NCI-H345 treated with DMSO at 0.1 percent for 48 hours (cell line): ENCODE results near the gene HSD17B2.
"Not testable (repeated sequence)": the region's sequence is repeated elsewhere in the genome, so short reads cannot be mapped to it uniquely, and the experiment has no call there.

Experiments
- DNase-seq: peaks from one replicate; lab custom pipeline; 2025; ENCODE audit not compliant: unreplicated experiment; lab: John Stamatoyannopoulos, UW

Gene HSD17B2, protein sequence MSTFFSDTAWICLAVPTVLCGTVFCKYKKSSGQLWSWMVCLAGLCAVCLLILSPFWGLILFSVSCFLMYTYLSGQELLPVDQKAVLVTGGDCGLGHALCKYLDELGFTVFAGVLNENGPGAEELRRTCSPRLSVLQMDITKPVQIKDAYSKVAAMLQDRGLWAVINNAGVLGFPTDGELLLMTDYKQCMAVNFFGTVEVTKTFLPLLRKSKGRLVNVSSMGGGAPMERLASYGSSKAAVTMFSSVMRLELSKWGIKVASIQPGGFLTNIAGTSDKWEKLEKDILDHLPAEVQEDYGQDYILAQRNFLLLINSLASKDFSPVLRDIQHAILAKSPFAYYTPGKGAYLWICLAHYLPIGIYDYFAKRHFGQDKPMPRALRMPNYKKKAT

DNA sequence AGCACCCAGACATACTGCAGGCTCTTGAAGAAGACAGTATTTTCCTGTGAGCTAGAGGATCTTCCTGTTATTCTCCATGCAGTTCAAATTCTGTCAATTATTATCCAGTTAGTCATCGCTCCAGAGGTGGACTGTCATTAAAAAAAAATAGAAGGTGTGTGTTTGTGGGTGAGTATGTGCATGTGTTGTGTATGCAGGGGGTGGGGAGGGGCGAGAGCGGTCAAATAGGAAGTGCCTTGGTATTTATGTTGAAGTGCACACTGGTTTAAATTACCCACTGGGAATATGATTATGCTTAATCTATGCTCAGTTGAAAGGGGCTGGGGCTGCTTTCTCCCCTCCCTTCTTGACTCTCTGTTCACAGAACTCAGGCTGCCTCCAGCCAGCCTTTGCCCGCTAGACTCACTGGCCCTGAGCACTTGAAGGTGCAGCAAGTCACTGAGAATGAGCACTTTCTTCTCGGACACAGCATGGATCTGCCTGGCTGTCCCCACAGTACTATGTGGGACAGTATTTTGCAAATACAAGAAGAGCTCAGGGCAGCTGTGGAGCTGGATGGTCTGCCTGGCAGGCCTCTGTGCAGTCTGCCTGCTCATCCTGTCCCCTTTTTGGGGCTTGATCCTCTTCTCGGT is at the start of gene HSD17B2:
TSS of gene HSD17B2 (plus strand) at position 273 of the 632 bp plus-strand sequence. CDS start at position 445, 172 bp downstream.
- no peak for DNase-seq

DNA sequence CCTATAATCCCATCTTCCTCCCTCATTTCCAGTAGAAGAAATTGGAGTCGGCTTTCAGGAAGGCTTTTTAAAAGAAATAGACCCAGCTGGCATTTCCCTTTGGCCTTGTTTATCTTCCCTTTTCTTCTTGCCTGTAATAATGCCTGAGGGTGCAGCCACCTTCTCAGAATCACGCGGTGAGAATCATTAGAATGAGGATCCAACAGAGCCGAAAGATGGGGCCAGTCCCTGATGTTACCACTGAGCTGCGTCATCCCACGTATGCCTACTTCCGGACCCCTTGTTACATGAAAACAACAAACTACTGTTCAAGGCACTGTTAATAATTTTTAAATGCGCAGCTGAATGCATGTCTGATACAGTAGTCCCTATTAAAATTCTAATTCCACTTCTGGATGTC is 47.9 kb upstream of the HSD17B2 start:
- no peak for DNase-seq

DNA sequence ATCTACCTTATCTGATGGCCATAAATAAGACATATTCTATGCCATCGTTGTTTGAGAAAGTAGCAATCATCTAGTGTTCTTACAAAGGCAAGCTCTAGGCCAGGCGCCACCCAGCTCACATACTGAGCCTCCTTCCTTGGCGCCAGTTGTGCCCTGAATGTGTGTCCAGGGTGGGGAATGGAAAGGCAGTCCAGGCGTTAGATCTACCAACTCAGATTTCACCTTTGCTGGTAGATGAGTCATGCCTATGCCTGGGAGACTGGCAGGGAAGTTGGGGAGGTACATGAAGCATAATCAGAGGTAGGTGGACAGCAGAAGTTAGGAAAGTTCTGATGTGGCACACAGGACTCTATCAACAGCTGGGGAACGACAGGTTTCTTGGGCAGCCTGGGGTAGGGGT is 47.3 kb upstream of the HSD17B2 start:
- DNase-seq, result no peak

DNA sequence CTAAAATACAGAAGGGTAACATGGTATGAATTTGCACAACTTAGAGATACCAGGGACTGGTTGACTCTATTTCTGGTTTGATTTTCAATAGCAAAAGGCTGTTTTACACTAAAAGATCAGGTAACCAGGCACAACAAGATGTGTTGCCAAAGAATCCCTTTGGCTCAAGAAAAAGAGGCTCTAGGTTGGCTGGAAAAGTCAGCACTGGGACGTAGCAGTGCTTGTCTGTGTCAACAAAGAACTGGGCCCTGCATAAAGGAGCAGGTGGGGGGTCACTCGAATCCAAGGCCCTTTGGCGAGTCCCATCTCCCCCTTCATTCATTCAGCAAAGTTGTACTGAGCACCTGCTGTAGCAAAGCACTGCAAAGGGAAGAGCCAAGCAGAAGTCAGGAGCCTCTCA is 42.2 kb upstream of the HSD17B2 start:
- DNase-seq, result no peak

DNA sequence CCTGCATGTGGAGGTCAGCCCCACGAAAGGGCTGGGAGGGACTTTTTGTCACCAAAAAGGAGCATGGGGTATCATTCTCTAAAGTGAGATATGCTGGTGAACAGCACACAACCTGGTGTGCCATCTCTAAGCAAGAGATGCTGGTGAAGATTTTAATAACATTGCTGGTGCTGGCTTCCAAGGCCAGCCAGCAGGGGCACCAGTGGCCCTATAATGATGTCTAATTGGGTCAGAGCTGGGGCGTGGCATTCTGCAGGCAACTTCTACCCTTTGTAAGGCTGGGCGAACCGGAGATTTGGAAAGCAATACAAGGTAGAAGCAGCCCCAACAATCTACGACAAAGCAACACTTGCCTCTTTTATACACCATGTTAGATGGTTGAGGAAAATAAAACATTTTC is 40.6 kb upstream of the HSD17B2 start:
- DNase-seq, result no peak

DNA sequence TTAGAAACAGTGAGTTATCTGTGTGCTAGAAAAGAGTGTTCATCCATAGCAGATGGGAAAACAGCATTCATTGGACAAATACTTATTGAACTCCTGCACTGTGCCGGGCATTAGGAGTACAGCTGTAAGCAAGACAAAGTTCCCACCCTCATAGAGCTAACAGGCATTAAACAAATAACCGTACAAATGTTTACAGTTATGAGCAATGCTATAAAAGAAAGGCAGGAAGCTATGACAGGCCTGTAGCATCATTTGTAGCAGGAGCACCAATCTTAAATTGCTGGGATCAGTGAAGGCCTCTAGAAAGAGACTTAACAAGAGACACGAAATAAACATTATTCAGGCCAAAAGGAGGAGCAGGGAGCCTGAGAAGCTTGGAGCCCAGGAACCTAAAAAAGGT is 39.4 kb upstream of the HSD17B2 start:
- no peak for DNase-seq

DNA sequence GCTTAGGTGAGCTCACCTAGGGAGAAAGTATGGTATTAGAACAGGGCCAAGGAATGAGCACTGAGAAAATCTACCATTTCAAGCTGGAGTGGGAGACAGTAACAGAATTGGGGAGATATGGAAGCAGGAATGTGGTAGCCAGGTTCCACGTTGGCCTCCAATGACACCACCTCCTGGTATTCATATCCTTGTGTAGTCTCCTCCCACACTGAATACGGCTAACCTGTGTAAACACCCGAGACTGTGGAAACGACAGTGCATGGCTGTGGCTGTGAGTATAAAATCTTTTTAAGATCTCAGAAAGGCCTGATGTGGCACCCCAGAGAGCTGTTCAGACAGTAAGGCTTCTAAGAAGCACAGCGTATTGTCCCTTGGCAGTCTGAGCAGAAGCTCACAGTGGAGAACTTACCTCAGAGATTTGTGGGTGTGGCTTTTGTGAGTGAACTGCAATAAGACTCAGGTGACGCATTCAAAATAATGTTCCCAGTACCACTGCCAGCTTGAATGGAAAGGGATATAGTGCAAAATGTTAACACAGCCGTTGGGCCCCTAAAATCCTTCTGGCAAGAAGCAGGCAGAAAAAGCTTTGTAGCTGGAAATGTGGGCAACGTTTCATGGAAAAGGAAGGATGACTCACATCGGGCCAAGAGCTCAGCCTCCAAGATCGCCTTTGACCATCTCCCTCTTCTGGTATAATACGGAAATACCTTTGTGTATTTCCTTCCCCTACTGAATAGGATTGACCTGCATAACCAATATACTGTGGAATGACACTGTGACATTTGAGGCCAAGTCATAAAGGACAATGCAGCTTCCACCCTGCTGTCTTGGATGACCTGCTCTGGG is 38.2 kb upstream of the HSD17B2 start:
- no peak for DNase-seq

DNA sequence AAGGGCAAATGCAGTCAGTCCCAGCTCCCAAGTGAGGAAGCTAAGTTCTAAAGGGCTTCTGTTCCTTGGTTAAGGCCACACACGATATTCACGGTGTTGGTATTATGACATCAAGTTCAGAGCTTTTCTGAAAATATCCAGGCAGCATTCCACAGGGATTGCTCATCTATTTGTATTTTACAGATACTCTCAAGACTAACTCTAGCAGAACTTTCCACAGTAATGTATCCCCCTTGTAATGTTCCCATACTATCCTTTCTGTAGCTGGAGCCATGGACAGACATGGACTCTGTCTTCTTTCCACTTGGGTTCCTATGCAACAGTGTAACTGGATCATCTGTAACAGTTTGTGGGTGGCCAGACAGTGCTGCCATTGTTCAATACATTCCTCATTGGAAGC is 37.3 kb upstream of the HSD17B2 start:
- no peak for DNase-seq

DNA sequence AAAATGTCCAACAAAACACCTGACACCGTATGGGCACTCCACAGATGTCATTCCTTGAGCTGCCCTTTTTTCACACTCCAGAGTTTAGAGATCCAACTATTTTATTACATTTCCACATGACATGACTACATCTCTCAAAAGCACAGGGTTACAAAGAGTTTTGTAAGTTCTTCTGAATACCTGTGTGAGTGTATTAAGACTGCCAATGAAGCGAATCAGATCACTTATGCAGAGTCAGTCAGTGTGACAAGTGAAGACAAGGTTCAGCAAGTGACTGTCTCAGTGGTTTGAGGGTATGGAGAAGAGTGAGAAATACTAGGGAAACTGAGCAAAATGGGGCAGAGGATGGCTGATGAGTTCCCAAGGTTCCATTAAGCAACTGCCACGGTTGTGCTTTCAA is 32.2 kb upstream of the HSD17B2 start:
- no peak for DNase-seq

DNA sequence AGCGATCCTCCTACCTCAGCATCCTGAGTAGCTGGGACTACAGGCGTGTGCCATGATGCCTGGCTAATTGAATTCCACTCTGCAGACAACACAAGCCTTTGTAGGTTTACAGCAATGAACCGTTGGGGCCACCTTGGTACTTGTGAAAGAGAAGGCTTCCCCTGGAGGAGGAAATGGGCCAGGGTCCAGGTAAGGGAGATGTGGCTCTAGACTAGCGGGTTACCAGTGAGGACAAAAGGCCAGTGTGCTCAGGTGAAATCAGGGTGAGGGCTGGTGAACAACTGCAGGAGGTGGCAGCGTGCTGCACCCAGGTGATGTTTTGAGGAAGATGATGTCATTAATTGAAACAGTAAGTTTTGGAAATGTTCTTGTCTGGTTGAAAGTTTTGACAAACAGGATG is 30.5 kb upstream of the HSD17B2 start:
- DNase-seq, result no peak

DNA sequence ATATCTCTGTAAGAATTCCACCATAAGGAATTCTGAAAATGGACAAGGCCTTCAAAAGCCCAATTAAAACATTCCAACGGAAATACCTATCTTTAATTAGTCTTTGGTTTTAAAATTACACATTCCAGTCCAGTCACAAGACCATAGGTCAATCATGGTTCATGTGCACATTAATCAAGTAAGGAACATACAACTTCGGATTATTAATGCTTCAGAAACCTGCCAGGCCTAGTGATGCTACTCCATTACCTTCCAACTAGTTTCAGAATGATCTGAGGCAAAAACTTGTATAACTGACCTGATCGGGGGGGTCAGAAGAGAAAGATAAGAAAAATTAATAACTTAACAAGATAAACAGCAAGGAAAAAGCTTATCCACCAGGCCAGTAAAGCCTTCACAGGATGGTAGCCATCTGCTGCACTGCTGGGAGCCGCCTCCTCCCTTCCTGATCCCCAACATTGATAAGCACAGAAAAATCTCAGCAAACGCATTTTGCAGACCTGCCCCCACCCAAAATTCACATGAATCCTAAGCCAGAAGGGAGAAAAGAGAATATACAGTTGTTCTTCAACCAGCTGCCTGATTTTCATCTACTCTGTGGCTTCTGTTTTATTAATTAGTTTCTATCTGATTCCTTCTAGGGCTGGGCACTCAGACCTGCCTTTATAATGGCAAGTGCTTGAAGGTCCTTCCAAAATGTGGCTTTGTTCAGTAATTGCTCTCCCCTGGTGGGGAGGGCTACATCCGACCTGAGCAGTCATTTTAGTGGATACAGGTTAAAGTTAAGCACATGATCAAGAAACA is 29.8 kb upstream of the HSD17B2 start:
- DNase-seq, result no peak

DNA sequence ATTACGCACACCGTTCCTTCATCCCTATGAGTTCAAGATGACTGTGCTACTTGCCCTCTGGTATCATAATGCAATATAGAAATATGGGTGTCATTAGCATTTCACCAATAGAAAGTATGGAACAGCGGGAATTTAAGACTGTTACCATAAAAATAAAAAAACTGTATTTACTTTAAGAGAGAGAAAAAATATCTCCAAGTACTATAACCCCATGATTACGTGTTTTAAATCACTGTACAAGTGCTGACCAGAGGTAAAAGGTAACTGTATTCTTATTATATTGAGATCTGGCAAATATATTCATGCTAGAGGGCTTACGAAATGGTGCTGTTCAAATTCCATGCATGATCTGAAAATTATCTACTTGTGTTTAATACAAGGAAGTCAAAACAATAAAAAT is 29.0 kb upstream of the HSD17B2 start:
- no peak for DNase-seq

DNA sequence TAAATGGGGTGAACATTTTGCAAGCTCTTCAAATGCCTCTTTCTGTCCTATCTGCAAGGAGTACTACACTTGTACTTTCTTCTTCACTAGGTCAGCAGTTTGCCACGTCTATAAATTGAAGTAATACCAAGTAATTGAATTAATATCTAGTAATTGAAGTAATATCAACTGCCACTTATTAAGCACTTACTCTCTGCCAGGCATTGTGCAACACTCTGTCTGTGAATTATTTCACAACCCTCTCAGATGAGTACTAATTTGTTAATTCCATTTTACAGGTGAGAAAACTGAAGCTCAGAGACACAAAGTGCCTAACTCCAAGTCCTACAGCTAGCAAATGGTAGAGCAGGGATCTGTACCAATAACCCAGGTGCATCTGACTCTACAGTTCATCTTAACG is 27.9 kb upstream of the HSD17B2 start:
- DNase-seq, result no peak

DNA sequence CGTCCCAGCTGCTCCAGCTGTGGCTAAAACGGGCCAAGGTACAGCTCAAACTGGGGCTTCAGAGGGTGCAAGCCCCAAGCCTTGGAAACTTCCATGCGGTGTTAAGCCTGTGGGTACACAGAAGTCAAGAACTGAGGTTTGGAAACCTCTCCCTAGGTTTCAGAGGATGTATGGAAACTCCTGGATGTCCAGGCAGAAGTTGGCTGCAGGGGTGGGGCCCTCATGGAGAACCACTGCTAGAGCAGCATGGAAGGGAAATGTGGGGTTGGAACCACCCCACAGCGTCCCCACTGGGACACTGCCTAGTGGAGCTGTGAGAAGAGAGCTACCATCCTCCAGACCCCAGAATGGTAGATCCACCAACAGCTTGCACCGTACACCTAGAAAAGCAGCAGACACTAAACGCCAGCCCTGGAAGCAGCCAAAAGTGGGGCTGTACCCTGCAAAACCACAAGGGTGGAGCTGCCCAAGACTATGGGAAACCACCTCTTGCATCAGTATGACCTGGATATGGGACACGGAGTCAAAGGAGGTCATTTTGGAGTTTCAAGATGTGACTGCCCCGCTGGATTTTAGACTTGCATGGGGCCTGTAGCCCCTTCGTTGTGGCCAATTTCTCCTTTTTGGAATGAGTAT is 26.0 kb upstream of the HSD17B2 start:
- no peak for DNase-seq

DNA sequence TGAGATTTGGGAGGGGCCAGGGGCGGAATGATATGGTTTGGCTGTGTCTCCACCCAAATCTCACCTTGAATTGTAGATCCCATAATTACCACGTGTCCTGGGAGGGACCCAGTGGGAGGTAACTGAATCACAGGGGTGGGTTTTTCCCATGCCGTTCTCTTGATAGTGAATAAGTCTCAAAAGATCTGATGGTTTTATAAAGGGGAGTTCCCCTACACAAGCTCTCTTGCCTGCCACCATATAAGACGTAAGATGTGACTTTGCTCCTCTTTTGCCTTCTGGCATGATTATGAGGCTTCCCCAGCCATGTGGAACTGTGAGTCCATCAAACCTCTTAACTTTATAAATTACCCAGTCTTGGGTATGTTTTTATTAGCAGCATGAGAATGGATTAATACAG is 25.3 kb upstream of the HSD17B2 start:
- DNase-seq, result not testable (repeated sequence)

DNA sequence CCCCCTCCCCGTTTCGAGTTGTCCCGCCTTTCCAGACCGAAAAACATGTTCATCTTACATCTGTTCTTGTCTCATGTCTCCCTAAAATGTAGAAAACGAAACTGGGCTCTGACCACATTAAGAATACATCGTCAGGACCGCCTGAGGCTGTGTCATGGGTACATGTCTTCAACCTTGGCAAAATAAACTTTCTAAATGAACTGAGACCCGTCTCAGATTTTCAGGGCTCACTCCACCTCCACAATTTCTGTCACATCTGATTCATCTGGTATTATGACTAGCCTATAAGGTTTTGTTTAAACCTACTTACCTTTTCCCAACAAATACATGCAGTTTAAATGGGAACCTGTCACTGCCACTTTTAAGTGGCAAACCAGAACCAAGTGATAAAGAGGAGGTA is 24.4 kb upstream of the HSD17B2 start:
- DNase-seq, result no peak

DNA sequence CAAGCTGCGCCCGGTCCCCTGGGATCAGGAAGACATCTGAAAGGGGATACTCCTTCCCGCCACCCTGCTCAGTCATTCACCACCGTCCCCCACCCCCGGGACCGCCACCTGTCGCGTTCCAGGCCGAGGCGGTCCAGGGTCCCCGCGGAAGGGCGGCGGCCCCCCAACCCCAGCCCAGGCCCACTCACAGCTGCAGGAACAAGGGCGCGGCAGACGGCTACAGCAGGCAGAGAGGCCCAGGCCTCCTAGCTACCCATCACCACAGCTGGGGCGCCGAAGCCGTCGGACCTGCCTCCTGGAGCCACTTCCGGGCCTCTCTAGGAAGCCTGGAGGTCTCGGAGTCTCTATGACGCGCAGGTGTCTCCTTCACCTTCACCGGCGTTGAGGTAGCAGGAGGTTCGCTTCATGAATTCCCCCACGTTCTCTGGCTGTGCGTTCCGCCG is 23.8 kb upstream of the HSD17B2 start, which contains the start of gene SDR42E1:
TSS of gene SDR42E1 (minus strand) at position 272 of the 443 bp plus-strand sequence. CDS start 10,612 bp downstream, outside the sequence.
- DNase-seq, result no peak

DNA sequence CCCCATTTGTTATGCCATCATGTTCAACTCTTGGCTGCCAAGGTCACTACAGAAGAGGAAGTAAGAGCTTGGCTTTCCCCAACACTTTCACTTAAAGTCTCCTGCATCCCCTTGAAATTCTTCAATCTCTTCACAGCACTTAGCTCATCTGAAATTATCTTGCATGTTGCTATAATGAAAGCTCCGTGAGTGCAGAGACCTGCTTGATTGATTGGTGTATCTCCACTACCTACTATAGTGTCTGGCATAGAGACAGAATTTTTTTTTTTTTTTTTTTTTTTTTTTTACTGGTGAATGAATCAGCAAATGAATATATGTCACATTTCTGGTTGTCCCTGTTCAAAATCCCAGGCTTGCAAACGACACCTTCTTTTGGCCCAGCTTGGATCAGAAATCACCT is 21.9 kb upstream of the HSD17B2 start:
- DNase-seq, result no peak

DNA sequence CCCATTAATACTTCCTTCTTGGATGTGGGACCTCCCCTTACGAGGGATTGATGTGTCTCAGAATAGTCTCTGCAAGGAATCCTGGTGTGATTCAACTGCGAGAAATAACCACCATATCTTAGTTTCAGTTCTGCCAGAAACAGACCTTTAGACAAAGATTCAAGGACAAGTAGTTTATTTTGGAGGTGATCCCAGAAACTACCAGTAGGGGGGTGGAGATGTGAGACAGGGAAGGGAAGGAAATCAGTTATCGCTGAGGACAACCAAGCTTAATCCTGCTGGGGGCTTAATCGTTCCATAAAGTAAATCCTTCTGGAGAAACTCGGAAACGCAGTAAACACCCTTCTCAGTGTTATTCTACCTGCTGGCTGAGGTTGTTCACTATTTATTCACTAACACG is 18.8 kb upstream of the HSD17B2 start:
- DNase-seq, result no peak

DNA sequence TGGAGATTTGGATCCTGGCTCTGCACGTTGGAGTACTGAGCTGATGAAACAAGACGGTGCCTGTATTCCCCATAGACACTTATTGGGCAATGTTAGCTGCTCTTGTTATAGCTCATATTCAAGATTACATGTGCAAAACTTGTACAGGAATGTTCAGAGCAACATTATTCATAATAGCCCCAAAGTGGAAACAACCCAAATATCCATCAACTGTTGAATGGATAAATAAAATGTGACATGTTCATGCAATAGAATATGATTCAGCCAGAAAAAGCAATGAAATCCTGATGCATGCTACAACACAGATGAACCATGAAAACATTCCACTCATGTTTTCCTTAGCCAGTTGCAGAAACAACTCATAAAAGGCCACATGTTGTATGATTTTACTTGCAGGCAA is 18.1 kb upstream of the HSD17B2 start:
- DNase-seq, result no peak
